PFSK-1 (cell line): ENCODE results near the gene CREB3L2.

ENCODE experiments used
- FOXP2 ChIP-seq: optimal IDR thresholded peaks from 2 replicates; pipeline ENCODE3; 2011; ENCODE audit warnings: borderline replicate concordance, control low read depth, inconsistent platforms; ENCODE audit not compliant: insufficient read depth; ENCODE audit errors: extremely low read length, extremely low read depth
- POLR2AphosphoS5 ChIP-seq: IDR thresholded peaks from 2 replicates; pipeline ENCODE4 v1.6.1; 2012; ENCODE audit warnings: low read depth, mild to moderate bottlenecking, control low read depth, low read length, moderate library complexity
- SIN3A ChIP-seq: IDR thresholded peaks from 2 replicates; pipeline ENCODE4 v1.6.1; 2012; ENCODE audit warnings: mild to moderate bottlenecking, low read length, moderate library complexity, borderline replicate concordance; ENCODE audit not compliant: insufficient read depth
- TAF1 ChIP-seq: IDR thresholded peaks from 2 replicates; pipeline ENCODE4 v1.6.1; 2012; ENCODE audit warnings: low read length, control low read depth, borderline replicate concordance; ENCODE audit not compliant: insufficient read depth
- TF ChIP-seq, protein P1 (sequence below), 2 experiments: IDR thresholded peaks; 2 replicates each; pipeline versions ENCODE4 v1.6.1 to v1.8.0; 2011 to 2012; ENCODE audit warnings: low read depth in 2 of 2, low read length in 2 of 2, control low read depth in 1 of 2, inconsistent platforms in 1 of 2, mild to moderate bottlenecking in 1 of 2, moderate library complexity in 1 of 2; ENCODE audit not compliant: insufficient read depth in 1 of 2

DNA sequence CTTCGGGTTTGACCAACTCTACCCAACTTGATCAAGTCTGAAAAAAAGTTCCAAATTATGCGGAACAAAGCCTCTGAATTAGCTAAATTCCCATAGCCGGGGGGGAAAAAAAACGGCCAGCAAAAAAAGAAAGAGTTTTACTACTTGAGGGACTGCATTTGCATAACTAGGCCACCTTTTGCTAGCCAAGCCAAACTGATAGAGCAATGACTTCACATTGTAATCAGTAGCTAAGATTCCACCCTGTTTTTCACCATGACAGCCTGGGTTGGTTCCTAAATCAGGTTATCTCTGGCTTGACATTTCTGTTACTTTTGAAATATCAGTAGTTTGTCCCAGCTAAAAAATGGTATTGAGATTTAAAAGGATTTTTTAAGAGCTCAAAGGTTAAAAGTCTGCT is 31.4 kb upstream of the CREB3L2 start:
- TF ChIP-seq TAF1 (no peak), SIN3A (no peak), POLR2AphosphoS5 (no peak), FOXP2 (no peak)
- TF ChIP-seq, protein P1, sequence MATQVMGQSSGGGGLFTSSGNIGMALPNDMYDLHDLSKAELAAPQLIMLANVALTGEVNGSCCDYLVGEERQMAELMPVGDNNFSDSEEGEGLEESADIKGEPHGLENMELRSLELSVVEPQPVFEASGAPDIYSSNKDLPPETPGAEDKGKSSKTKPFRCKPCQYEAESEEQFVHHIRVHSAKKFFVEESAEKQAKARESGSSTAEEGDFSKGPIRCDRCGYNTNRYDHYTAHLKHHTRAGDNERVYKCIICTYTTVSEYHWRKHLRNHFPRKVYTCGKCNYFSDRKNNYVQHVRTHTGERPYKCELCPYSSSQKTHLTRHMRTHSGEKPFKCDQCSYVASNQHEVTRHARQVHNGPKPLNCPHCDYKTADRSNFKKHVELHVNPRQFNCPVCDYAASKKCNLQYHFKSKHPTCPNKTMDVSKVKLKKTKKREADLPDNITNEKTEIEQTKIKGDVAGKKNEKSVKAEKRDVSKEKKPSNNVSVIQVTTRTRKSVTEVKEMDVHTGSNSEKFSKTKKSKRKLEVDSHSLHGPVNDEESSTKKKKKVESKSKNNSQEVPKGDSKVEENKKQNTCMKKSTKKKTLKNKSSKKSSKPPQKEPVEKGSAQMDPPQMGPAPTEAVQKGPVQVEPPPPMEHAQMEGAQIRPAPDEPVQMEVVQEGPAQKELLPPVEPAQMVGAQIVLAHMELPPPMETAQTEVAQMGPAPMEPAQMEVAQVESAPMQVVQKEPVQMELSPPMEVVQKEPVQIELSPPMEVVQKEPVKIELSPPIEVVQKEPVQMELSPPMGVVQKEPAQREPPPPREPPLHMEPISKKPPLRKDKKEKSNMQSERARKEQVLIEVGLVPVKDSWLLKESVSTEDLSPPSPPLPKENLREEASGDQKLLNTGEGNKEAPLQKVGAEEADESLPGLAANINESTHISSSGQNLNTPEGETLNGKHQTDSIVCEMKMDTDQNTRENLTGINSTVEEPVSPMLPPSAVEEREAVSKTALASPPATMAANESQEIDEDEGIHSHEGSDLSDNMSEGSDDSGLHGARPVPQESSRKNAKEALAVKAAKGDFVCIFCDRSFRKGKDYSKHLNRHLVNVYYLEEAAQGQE (IDR thresholded peaks at IDR 0.05; ENCODE audit: insufficient read depth in 1 of 2, low read depth in 2 of 2, low read length in 2 of 2): no peak
